Measurements from ENCODE around the gene STX19. TPM values are rescaled to one million over a fixed set of nuclear protein-coding genes. Genes with fewer than 3 reads are reported as not detected.

Gene STX19
- polyA plus RNA-seq, 1 experiment: not detected

DNA sequence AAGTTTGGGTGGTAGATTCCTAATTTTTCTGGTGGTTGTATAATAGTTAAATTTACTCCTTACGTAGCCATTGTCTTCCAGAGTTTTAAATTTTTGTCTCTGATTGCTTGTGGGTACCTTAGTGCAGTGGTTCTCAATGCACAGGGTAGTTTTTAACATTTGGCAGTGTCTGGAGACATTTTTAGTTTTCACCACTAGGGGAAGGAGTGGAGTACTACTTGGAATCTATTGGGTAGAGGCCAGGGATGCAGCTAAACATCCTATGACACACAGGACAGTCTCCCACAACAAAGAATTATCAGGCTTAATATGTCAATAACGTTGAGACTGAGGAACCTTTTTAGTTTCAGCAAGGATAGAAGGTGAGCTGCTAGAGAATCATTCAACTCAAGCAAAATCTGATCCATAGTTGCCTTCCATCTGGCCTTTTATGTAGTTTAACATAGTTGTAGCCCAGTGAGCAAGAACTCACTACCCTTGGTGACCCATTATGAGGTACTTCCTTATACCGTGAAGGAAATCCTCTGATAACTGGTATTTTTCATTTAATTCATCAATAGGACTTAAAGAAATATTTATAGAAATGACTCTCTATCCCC is 8.6 kb upstream of the STX19 start:
- POLR2A ChIA-PET: no interaction called here
- no peaks in the 10 kb centered on the region for H3K36me3 ChIP-seq (ENCODE audit: control insufficient read depth, insufficient read depth, low read length)
- CTCF ChIA-PET: interaction anchor here (0.7 to 2.0 kb wide), 9 partner anchors 10 to 32 kb away, joined by 3 to 7 read pairs (median 4); partner anchors contain the start of genes DHFR2 and NSUN3
- TF ChIP-seq, protein P1, sequence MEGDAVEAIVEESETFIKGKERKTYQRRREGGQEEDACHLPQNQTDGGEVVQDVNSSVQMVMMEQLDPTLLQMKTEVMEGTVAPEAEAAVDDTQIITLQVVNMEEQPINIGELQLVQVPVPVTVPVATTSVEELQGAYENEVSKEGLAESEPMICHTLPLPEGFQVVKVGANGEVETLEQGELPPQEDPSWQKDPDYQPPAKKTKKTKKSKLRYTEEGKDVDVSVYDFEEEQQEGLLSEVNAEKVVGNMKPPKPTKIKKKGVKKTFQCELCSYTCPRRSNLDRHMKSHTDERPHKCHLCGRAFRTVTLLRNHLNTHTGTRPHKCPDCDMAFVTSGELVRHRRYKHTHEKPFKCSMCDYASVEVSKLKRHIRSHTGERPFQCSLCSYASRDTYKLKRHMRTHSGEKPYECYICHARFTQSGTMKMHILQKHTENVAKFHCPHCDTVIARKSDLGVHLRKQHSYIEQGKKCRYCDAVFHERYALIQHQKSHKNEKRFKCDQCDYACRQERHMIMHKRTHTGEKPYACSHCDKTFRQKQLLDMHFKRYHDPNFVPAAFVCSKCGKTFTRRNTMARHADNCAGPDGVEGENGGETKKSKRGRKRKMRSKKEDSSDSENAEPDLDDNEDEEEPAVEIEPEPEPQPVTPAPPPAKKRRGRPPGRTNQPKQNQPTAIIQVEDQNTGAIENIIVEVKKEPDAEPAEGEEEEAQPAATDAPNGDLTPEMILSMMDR (IDR thresholded peaks at IDR 0.05; ENCODE audit: insufficient read depth, low read depth, low read length): peak; percentile 63
- DNase-seq (ENCODE audit: low read depth): no peak
- no peaks in the 10 kb centered on the region for H3K27me3 ChIP-seq (ENCODE audit: control insufficient read depth, insufficient read depth, low read length)
- H3K4me3 ChIP-seq (ENCODE audit: low read depth, low read length): no peak overlapping the region

- ChIA-PET CTCF (no interaction called here), POLR2A (no interaction called here)
- H3K4me3 ChIP-seq (ENCODE audit: low read depth, low read length): no peak overlapping the region
- DNase-seq (ENCODE audit: low read depth): no peak
- H3K36me3 ChIP-seq (ENCODE audit: control insufficient read depth, insufficient read depth, low read length): no peaks in the 10 kb centered on the region
- TF ChIP-seq, protein P1 (IDR thresholded peaks at IDR 0.05; ENCODE audit: insufficient read depth, low read depth, low read length): no peak
- H3K27me3 ChIP-seq (ENCODE audit: control insufficient read depth, insufficient read depth, low read length): no peaks in the 10 kb centered on the region
Measured at GRCh38 chr3:94026623-94027022, 1.8 kb downstream of the STX19 start.

DNA sequence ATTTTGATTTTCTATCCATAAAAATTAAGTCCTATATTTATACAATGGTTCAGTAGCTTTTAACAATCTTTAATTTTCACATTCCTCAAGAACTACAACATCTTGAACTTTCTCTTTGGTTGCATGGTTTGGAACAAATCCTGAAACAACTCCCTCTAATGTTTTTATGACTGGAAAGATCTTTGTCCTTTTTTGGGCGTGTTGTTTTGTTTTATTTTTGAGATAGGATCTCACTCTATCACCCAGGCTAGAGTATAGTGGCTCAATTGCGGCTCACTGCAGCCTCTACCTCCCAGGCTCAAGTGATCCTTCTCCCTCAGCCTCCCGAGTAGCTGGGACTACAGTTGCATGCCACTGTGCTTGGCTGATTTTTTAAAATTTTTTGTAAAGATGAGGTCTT is 4.0 kb downstream of the STX19 start:
- Histone ChIP-seq H3K27me3 (ENCODE audit: control insufficient read depth, insufficient read depth, low read length) (no peaks in the 10 kb centered on the region), H3K36me3 (ENCODE audit: control insufficient read depth, insufficient read depth, low read length) (no peaks in the 10 kb centered on the region), H3K4me3 (ENCODE audit: low read depth, low read length) (no peak overlapping the region)
- CTCF ChIA-PET: interaction anchor here (1.1 to 2.1 kb wide), 3 partner anchors 13 to 25 kb away, joined by 3 to 7 read pairs (median 4); no protein-coding TSS in a partner anchor
- POLR2A ChIA-PET: interaction anchor here (0.6 kb wide), 1 partner anchor 10 kb away, joined by 3 read pairs; no protein-coding TSS in a partner anchor
- TF ChIP-seq, protein P1 (IDR thresholded peaks at IDR 0.05; ENCODE audit: insufficient read depth, low read depth, low read length): no peak
- no peak for DNase-seq (ENCODE audit: low read depth)

GRCh38 chr3:94020293-94020692 is 8.1 kb downstream of the STX19 start:
- H3K4me3 ChIP-seq (ENCODE audit: low read depth, low read length): no peak overlapping the region
- H3K27me3 ChIP-seq (ENCODE audit: control insufficient read depth, insufficient read depth, low read length): no peaks in the 10 kb centered on the region
- TF ChIP-seq, protein P1 (IDR thresholded peaks at IDR 0.05; ENCODE audit: insufficient read depth, low read depth, low read length): no peak
- ChIA-PET CTCF (no interaction called here), POLR2A (no interaction called here)
- no peak for DNase-seq (ENCODE audit: low read depth)
- H3K36me3 ChIP-seq (ENCODE audit: control insufficient read depth, insufficient read depth, low read length): no peaks in the 10 kb centered on the region

DNA sequence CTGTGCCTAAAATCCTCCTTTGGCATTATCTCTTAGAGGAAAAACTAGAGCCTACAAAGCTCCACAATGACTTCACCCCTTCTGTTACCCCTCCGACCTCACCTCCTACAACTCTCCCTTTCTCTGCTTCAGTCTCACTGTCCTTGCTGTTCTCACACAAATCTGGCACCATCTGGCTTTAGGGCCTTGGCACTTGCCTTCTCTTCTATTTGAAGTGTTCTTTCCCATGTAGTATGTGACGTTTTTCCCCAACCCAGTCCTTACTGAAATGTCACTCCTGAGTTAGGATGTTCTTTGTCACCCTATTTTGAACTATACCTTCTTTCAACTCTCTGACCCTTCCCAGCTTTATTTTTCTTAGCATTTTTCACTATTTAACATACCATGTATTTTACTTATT is 8.7 kb downstream of the STX19 start:
- TF ChIP-seq, protein P1 (IDR thresholded peaks at IDR 0.05; ENCODE audit: insufficient read depth, low read depth, low read length): no peak
- ChIA-PET CTCF (interaction anchor here (0.7 kb wide), 1 partner anchor 294 kb away, joined by 5 read pairs; no protein-coding TSS in a partner anchor), POLR2A (no interaction called here)
- no peak overlapping the region for H3K4me3 ChIP-seq (ENCODE audit: low read depth, low read length)
- H3K36me3 ChIP-seq (ENCODE audit: control insufficient read depth, insufficient read depth, low read length): no peaks in the 10 kb centered on the region
- DNase-seq (ENCODE audit: low read depth): no peak
- no peaks in the 10 kb centered on the region for H3K27me3 ChIP-seq (ENCODE audit: control insufficient read depth, insufficient read depth, low read length)
